Measurements from ENCODE around the gene ARHGAP26. TPM values are rescaled to one million over a fixed set of nuclear protein-coding genes. Genes with fewer than 3 reads are reported as not detected.

The ARHGAP26 gene
- total and polyA plus RNA-seq, 9 donors: 1.9 to 47.1 (median 12.0) TPM

DNA sequence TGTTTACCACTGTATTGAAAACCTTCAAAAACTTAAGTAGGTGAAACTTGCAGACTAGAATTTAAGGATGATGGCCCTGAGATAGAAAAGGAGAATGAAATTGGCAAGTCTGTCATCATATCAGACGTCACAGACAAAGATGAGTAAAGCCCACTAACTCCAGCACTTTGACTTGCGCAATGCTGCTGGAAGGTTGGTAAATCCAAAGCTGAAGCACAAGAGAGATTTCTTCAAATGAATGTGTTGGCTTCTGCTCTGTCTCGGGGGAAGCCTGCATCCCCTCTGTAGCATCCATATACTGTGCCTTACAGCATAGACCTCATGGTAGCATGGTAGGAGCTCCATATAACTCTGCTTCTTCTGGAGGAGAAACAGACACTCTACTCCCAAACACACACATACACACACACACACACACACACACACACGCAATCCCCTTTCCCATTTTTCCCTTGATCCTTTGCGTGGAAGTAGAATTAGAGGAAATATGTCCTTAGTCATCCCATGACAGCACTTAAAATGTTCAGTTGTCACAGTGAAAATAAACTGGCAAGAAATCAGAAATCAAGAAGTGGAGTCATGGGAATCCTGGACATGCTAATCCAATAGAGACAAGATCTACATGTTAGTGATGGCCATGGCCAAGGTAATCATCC, 391.8 kb downstream of the ARHGAP26 start:
- Histone ChIP-seq H3K36me3 (no peaks in the 10 kb centered on the region), H3K4me1 (ENCODE audit: insufficient read depth) (no peaks in the 10 kb centered on the region), H3K9me3 (no peaks in the 10 kb centered on the region), H3K27ac (no peak overlapping the region), H3K4me3 (no peak overlapping the region), H3K27me3 (no peaks in the 10 kb centered on the region)
- TF ChIP-seq EP300 (IDR thresholded peaks at IDR 0.05) (no peak), POLR2A (IDR thresholded peaks at IDR 0.05) (no peak)
- TF ChIP-seq, protein P1, sequence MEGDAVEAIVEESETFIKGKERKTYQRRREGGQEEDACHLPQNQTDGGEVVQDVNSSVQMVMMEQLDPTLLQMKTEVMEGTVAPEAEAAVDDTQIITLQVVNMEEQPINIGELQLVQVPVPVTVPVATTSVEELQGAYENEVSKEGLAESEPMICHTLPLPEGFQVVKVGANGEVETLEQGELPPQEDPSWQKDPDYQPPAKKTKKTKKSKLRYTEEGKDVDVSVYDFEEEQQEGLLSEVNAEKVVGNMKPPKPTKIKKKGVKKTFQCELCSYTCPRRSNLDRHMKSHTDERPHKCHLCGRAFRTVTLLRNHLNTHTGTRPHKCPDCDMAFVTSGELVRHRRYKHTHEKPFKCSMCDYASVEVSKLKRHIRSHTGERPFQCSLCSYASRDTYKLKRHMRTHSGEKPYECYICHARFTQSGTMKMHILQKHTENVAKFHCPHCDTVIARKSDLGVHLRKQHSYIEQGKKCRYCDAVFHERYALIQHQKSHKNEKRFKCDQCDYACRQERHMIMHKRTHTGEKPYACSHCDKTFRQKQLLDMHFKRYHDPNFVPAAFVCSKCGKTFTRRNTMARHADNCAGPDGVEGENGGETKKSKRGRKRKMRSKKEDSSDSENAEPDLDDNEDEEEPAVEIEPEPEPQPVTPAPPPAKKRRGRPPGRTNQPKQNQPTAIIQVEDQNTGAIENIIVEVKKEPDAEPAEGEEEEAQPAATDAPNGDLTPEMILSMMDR (IDR thresholded peaks at IDR 0.05): no peak
- intact Hi-C loops (cut with DNase I): loop anchor here in 1 of 4 donors (5.0 kb wide), 1 partner anchor 95 kb away; no protein-coding TSS in a partner anchor
- DNase-seq: peak in 1 of 5 donors; percentile 29
- WGBS, 3 donors: 84 to 89% (median 87%) methylated on average over 5 of the region's 5 CpGs

DNA sequence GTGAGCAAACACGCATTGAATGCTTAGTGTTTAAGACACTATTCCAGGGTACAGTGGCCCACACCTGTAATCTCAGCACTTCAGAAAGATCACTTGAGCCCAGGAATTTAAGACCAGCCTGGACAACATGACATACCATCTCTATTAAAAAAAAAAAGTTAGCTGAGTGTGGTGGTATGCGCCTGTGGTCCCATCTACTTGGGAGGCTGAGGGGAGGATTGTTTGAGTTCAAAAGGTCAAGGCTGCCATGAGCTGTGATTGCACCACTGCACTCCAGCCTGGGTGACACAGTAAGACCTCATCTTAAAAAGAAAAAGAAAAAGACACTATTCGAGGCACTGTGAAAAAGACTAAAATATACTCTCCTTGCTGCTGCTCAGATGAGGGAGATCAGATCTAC, 392.6 kb downstream of the ARHGAP26 start:
- DNase-seq: no peak
- no peak overlapping the region for H3K27ac ChIP-seq
- no peaks in the 10 kb centered on the region for H3K9me3 ChIP-seq
- H3K4me3 ChIP-seq: no peak overlapping the region
- no peaks in the 10 kb centered on the region for H3K4me1 ChIP-seq (ENCODE audit: insufficient read depth)
- WGBS, 3 donors: 83 to 91% (median 91%) methylated on average over 3 of the region's 3 CpGs
- no peaks in the 10 kb centered on the region for H3K36me3 ChIP-seq
- intact Hi-C loops (cut with DNase I): loop anchor here in 1 of 4 donors (5.0 kb wide), 1 partner anchor 94 kb away; no protein-coding TSS in a partner anchor
- TF ChIP-seq POLR2A (IDR thresholded peaks at IDR 0.05) (no peak), EP300 (IDR thresholded peaks at IDR 0.05) (no peak)
- TF ChIP-seq, protein P1 (IDR thresholded peaks at IDR 0.05): no peak
- no peaks in the 10 kb centered on the region for H3K27me3 ChIP-seq

DNA sequence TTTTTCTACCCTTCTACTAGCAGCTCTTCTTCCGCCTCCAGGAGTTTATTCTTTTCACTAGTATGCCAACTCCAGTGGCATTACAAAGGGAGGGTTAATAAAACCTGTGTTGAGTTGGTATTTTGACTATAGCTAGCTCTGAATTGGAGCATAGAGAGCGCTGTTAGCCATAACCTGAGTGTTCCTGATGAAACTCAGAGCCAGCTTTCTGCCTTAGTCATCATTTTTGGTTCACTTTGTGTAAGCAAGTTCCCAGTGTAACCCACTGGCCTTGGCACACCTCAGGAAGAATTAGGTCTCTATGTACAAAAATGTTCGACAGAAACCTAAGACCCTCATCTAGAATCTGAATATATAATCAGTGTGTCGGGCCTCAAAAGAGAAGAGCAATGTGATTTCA, 394.4 kb downstream of the ARHGAP26 start:
- Histone ChIP-seq H3K9me3 (no peaks in the 10 kb centered on the region), H3K4me1 (ENCODE audit: insufficient read depth) (no peaks in the 10 kb centered on the region), H3K27ac (no peak overlapping the region), H3K4me3 (no peak overlapping the region), H3K36me3 (no peaks in the 10 kb centered on the region), H3K27me3 (no peaks in the 10 kb centered on the region)
- no peak for DNase-seq
- no peak for TF ChIP-seq POLR2A (IDR thresholded peaks at IDR 0.05)
- TF ChIP-seq, protein P1 (IDR thresholded peaks at IDR 0.05): no peak
- TF ChIP-seq EP300 (IDR thresholded peaks at IDR 0.05): no peak
- WGBS, 3 donors: 80 to 95% (median 92%) methylated on average over 4 of the region's 4 CpGs
- intact Hi-C loops (cut with DNase I): loop anchor here in 1 of 4 donors (5.0 kb wide), 1 partner anchor 93 kb away; no protein-coding TSS in a partner anchor

DNA sequence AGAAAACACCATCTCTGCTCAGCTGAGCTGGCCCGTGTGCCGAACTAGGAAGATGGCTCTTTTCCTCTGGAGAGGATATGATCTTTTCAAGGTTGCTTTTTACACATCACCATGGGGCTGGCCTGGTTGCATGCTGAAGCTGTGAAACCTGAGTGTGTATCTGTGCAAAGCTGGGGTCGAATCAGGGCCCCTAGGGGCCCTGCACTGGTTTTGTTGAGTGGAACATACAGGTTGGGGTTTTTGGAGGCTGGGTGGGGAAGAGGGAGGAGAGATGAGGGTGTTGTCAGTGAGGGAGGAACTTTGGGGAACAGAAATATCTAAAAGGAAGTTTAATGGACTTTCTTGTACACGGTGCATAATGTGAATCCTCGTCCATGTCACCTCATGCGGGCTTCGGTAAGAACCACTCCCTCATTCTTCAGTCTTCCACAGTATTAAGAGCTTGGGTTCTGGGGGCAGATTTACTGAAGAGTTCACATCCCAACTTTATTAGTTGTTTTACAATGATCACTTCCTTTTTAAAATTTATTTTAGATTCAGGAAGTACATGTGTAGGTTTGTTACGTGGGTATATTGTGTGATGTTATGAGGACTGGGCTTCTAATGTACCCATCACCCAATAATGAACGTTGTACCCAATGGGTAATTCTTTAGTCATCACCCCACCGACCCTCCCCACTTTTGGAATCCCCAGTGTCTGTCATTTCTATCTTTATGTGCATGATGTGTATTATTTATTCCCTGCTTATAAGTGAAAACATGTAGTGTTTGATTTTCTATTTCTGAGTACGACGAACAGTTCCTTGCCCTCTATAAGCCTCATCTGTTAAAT, 395.1 kb downstream of the ARHGAP26 start:
- TF ChIP-seq EP300 (IDR thresholded peaks at IDR 0.05) (no peak), POLR2A (IDR thresholded peaks at IDR 0.05) (no peak)
- TF ChIP-seq, protein P1 (IDR thresholded peaks at IDR 0.05): no peak
- intact Hi-C loops (cut with DNase I): no loop called here
- Histone ChIP-seq H3K4me3 (no peak overlapping the region), H3K36me3 (no peaks in the 10 kb centered on the region), H3K4me1 (ENCODE audit: insufficient read depth) (no peaks in the 10 kb centered on the region), H3K27ac (no peak overlapping the region), H3K27me3 (no peaks in the 10 kb centered on the region), H3K9me3 (no peaks in the 10 kb centered on the region)
- no peak for DNase-seq
- WGBS, 3 donors: 94 to 95% (median 94%) methylated on average over 12 of the region's 12 CpGs
